ENCODE measurements around the gene TMPRSS11A. TPM values are rescaled to one million over a fixed set of nuclear protein-coding genes. Genes with fewer than 3 reads are reported as not detected.

TMPRSS11A gene
- total RNA-seq, 1 donor from 2014 or later, result 1.8 TPM

DNA sequence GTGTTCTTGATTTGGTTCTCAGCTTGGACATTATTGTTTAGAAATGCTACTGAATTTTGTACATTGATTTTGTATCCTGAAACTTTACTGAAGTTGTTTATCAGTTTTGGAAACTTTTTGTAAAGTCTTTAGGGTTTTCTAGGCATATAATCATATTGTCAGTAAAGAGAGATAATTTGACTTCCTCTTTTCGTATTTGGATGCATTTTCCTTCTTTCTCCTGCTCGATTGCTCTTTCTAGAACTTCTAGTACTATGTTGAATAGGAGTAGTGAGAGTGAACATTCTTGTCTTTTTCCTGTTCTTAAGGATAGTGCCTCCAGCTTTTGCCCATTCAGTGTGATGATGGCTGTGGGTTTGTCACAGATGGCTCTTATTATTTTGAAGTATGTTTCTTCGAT, 24.1 kb downstream of the TMPRSS11A start:
- Mint-ChIP-seq H3K4me3 (no peak overlapping the region), H3K9me3 (peaks cover 19% of the 10 kb centered on the region), H3K4me1 (peaks cover 8% of the 10 kb centered on the region), H3K27ac (no peak overlapping the region), H3K27me3 (ENCODE audit: low read depth) (no peaks in the 10 kb centered on the region), H3K36me3 (peaks cover 5% of the 10 kb centered on the region)
- TF ChIP-seq, protein P1, sequence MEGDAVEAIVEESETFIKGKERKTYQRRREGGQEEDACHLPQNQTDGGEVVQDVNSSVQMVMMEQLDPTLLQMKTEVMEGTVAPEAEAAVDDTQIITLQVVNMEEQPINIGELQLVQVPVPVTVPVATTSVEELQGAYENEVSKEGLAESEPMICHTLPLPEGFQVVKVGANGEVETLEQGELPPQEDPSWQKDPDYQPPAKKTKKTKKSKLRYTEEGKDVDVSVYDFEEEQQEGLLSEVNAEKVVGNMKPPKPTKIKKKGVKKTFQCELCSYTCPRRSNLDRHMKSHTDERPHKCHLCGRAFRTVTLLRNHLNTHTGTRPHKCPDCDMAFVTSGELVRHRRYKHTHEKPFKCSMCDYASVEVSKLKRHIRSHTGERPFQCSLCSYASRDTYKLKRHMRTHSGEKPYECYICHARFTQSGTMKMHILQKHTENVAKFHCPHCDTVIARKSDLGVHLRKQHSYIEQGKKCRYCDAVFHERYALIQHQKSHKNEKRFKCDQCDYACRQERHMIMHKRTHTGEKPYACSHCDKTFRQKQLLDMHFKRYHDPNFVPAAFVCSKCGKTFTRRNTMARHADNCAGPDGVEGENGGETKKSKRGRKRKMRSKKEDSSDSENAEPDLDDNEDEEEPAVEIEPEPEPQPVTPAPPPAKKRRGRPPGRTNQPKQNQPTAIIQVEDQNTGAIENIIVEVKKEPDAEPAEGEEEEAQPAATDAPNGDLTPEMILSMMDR (IDR thresholded peaks at IDR 0.05; ENCODE audit: unreplicated experiment), result no peak
- no peak for DNase-seq (ENCODE audit: low spot score in 2 of 2, unreplicated experiment in 2 of 2)

DNA sequence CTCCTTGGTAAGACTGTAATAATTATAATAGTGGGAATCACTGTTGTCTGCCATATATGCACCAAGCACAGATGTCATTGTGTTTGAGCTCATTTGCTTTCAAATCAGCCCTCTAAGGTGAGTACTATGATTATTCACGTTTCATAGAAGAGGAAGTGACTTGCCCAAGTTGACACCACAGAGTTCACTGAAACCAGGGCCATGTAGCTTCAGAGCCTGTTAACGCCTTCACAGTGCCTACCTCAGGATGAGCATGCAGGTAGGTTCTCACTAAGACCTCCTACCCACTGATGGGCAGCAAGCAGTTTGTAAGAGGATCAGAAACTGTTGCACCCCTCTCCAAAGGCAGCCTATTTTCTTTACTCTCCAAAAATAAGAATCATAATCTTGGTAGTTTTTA, 27.4 kb downstream of the TMPRSS11A start:
- DNase-seq (ENCODE audit: low spot score in 2 of 2, unreplicated experiment in 2 of 2), result no peak
- peaks cover 16% of the 10 kb centered on the region for H3K9me3 Mint-ChIP-seq
- TF ChIP-seq, protein P1 (IDR thresholded peaks at IDR 0.05; ENCODE audit: unreplicated experiment), result no peak

DNA sequence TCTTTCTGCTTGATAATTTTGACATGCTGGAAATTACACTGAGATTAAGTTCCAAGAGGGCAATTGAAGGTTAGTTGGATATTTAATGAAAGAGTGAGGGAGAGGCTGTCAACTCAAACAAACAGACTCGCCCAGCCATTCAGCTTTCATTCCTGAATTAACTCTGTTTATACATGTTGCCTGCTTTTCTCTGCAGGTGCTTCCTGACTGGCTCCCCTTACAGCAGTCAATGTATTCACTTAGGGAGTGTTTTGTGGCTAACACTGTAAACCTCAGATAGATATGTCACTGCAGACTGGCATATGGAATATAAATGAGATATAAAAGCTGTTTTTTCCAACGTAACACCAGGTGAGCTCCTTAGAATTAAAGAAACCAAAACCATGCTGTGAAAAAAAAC, 28.7 kb downstream of the TMPRSS11A start:
- H3K27ac Mint-ChIP-seq, result peak overlapping the region; percentile 79
- peaks cover 21% of the 10 kb centered on the region for H3K4me1 Mint-ChIP-seq
- H3K4me3 Mint-ChIP-seq, result no peak overlapping the region
- DNase-seq (ENCODE audit: low spot score in 2 of 2, unreplicated experiment in 2 of 2), result no peak
- peaks cover 16% of the 10 kb centered on the region for H3K9me3 Mint-ChIP-seq
- H3K27me3 Mint-ChIP-seq (ENCODE audit: low read depth), result no peaks in the 10 kb centered on the region
- TF ChIP-seq, protein P1 (IDR thresholded peaks at IDR 0.05; ENCODE audit: unreplicated experiment), result no peak
- peaks cover 5% of the 10 kb centered on the region for H3K36me3 Mint-ChIP-seq

More for the DNA sequence above, 27.4 kb downstream of the TMPRSS11A start:
- Mint-ChIP-seq H3K27me3 (ENCODE audit: low read depth) (no peaks in the 10 kb centered on the region), H3K36me3 (peaks cover 5% of the 10 kb centered on the region), H3K4me3 (no peak overlapping the region), H3K27ac (no peak overlapping the region), H3K4me1 (peaks cover 18% of the 10 kb centered on the region)

DNA sequence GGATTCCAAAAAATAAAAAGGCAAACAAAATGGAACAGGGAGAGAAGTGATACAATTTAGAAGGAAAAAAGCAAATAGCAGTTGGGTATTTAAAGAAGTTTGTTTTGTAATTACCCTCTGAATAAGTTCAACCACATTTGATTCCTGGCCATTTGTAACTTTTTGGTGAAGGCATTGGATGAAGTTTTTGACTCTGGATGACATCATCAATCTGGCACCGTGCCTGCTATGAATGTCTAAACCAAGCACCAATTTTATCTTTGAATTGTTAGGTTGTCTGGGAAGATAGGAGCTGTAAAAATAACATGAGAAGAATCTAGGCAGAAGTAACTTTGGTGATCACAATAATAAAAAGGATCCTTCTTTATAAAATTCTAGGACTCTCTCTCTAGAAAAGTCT, 29.5 kb downstream of the TMPRSS11A start:
- Mint-ChIP-seq H3K36me3 (peaks cover 5% of the 10 kb centered on the region), H3K4me1 (peaks cover 21% of the 10 kb centered on the region), H3K27me3 (ENCODE audit: low read depth) (no peaks in the 10 kb centered on the region), H3K4me3 (no peak overlapping the region), H3K27ac (peak overlapping the region; percentile 72), H3K9me3 (peaks cover 9% of the 10 kb centered on the region)
- no peak for DNase-seq (ENCODE audit: low spot score in 2 of 2, unreplicated experiment in 2 of 2)
- TF ChIP-seq, protein P1 (IDR thresholded peaks at IDR 0.05; ENCODE audit: unreplicated experiment), result no peak

DNA sequence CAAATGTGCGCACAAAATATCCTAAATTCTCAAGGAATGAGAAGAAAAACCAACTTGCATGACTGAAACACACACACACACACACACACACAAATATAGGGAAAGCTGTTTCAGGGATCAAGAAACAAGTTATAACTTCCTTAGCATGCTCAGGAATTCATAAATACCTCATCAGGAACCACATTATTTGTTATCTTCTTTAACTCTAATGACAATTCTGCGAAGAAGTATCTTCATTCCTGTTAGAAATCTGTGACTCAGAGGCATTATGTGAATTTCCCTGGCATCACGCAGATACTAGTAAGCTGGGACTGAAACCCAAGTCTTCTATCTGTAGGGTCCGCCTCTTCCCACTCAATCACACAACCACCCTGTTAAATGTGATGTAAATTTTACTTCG, 30.3 kb downstream of the TMPRSS11A start:
- DNase-seq (ENCODE audit: low spot score in 2 of 2, unreplicated experiment in 2 of 2), result no peak
- H3K36me3 Mint-ChIP-seq, result no peaks in the 10 kb centered on the region
- H3K4me3 Mint-ChIP-seq, result no peak overlapping the region

More for the DNA sequence above, 30.3 kb downstream of the TMPRSS11A start:
- TF ChIP-seq, protein P1 (IDR thresholded peaks at IDR 0.05; ENCODE audit: unreplicated experiment), result no peak
- Mint-ChIP-seq H3K27ac (no peak overlapping the region), H3K27me3 (ENCODE audit: low read depth) (no peaks in the 10 kb centered on the region), H3K9me3 (peaks cover 2% of the 10 kb centered on the region), H3K4me1 (peaks cover 25% of the 10 kb centered on the region)
